Measurements from ENCODE around the gene NCKAP5.

Gene NCKAP5

DNA sequence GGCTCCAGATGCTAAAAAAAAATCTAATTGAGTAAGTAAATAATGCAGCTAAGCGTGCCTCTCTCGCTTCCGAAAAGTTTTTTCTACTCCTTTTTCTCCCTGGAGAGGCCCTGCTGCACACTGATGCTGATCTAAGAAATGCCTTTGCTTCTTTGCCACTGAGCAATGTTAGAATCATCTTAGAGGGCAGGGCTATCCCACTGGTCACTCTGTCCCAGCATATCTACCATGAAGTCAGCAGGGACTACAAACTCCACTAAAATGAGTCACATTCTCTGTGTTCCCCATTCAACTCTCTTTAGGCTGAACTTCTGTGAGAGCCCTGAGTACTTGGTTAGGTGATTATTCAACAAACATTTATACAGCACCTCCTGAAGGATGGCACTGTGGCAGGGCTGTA lies 770.7 kb downstream of the NCKAP5 start:
- DNase-seq (ENCODE audit: low spot score) = no peak

DNA sequence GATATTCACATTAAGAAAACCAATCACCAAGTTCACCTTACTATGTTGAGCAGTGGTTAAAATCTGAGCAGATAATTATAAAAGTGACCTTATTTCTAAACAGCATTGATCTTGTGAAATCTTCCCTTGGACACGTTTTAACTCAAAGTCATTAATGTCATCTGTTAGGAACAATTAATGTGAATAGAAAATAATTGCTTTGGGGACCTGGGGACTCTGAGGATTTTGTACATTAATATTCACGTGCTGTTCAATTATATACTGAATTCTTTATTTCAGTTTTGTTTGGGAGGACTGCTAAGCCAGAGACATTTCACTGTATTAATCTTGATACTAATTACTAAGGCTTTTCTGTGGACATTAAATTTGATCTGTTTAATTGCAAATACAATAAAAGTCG lies 771.2 kb downstream of the NCKAP5 start:
- DNase-seq (ENCODE audit: low spot score) = no peak

DNA sequence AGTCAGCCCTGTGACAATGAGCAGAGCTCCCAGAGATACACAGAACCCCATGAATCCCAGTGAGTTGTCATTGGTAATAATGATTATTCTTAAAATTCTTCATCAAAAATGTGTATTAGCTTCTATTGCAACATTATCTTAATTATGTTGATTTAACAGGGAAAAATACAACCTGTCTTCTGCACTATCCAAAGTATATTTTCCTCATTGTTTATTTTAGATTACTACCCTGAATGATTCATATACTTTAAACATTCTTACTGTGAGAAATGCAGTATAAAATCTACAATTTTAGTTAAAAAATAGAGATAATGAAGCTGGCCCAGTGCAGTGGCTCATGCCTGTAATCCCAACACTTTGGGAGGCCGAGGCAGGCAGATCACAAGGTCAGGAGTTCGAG lies 773.0 kb downstream of the NCKAP5 start:
- no peak for DNase-seq (ENCODE audit: low spot score)

DNA sequence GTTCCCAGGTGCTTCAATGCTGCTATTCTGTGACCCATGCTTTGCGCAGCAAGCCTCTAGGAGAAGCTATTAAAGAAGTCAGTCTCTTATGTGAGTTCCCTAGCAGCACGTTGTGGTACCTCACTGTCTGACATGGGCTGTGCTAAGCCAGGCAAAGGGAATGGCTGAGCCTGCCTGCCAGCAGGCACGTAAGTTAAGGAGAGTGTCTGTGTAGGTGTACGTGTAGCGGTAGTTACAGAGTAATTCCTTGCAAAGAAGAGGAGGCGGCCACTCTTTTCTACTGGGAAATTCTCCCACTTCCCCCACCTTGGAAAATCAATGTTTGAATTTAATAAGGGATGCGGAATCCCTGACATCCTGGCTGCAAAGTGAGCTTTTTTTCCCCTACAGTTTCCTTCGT lies 774.7 kb downstream of the NCKAP5 start:
- DNase-seq (ENCODE audit: low spot score) = no peak

DNA sequence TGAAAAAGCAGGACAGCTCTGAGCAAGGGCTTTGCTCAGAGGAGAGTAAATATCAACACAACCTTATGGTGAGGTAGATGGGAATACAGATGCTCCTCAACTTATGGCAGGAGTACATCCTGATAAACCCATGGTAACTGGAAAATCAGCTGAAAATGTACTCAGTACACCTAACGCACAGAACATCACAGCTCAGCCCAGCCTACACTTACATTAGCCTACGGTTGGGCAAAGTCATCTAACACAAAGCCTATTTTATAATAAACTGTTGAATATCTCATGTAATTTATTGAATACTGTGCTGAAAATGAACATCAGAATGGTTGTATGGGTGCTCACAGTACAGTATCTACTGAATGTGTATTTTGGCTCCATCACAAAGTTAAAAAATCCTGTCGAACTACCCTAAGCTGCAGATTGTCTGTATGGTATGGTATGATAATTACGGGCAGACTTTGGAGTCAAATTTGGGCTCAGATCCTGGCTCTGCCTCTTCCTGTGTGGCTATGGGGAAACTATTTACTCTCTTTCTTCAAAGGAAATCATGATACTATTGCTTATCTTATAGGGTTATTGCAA lies 778.0 kb downstream of the NCKAP5 start:
- DNase-seq (ENCODE audit: low spot score) = no peak

DNA sequence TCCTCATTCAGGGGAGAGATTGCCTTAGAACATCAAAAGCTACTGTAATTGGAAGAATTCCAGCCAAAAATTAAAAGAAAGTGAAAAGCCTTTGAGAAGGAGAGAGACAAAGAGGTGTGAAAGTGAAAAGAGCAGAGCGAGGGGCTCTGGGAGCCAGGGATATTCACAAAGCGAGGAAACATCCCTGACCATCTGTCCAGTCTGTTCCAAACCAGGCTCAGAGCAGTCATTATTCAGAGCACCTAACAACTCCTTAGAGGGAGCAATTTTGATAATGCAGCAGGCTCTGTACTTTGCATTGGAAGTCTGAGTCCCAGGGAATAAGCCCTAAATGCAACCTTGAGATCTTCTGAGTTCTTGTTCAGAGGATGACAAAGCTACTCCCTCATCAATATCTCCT lies 779.2 kb downstream of the NCKAP5 start:
- no peak for DNase-seq (ENCODE audit: low spot score)

DNA sequence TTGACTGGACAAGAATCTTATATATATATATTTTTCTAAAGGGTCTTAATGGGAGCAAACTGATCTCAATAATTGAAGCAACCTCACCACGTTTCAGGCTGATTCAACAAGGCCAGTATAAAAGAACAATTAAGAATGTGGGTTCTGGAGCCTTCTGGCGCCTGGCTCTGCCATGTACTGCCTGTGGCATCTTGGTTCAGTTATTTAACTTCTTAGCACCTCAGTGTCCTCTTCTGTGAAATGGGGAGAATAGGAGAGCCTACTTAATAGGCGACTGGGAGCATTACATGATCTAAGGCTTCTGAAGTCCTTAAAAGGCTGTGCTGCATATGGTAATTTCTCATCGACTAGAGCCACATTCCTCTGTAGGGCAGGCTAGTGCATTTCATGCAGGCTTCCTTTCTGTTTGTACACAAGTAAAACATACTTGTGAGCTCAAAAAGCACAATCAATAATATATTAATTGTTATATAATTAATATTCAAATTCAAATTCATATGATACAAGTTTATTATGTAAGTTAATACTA lies 779.9 kb downstream of the NCKAP5 start:
- DNase-seq (ENCODE audit: low spot score) = no peak

DNA sequence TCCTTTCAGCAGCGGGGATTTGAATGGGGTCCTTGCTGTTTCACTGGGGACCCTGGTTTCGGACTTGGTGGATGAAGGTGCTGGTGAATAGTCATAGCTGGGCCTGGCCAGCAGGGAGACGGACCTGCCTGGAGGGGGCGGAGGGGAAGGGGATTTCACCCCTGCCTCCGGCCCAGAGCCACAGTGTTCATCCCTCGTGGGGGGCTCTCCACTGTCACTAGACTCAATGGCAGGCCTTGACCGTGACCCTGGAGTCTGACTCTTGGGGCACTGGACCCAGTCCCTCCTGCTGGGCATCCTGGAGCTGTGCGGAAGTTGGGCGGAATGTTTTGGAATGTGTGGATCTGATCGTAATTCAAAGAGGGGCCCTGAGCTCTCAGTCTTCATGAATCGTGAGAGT lies 784.4 kb downstream of the NCKAP5 start:
- DNase-seq (ENCODE audit: low spot score) = no peak

DNA sequence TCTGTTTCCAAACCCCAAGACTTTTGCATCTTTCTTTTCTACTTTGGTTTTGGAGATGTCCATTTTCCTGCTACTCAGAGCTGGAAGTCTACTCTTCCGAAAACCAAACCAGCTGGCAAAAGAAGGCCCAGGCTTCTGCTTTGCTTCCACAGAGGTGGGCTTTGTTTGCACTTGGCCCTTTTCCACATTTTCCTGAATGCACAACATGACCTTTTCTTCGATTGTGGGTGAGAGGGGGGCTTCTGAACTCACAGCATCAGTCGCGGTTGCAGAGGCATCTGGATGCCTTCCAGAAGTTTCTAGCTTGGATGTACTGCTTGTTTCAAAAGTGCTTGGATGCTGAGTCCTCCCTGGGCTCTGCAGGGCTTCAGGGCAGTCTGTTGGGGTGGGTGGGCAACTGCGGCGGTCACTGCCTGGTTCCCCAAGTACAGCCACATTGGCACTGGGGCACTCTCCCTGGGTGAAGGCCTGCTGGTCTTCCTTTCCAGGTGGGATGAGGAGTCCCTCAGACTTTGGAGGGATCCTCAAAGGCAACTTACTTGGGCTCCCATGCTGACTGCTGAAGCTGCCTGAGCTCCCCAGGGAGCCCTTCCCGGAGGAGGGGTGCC lies 786.0 kb downstream of the NCKAP5 start:
- DNase-seq (ENCODE audit: low spot score) = no peak

DNA sequence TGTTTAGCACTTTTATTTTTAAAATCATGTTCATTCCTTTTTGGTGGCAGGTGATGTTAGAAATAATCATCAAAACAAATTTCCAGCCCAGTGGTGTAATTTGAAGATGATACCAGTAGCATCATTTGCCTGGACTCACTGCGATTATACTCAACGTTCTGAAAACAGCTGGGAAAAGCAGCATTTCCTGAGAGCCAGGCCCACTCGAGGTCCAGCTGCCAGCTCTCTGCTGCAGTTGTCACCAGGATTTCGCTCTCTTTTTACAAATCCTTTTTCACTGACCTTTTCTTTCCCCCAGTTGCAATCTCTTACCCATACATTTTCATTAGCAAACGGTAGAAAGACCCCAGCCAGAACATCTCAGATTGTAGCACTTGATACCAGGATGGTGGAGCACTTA lies 787.6 kb downstream of the NCKAP5 start:
- no peak for DNase-seq (ENCODE audit: low spot score)

DNA sequence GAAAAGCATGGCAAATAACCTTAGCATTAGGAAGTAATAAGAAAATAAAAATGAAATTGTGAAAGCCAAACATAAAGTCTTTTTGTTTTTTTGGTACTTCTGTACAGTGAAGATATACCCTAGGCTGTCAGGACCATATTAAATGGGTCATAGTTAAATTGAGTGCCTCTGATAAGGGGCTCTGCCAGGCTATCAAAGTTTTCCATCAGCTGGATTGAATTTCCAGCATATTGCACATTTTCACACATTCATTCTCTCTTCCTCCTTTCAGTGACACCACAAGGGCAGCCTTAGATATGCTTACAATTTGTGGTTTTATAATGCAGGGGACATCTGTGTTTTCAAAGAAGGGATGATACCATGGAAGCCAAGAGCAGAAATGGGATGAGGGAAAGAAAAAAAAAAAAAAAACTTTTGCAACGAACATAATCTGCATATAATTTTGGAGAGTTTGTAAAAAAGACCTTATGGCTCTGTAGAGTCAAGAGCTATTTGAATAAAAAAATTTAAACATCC lies 789.0 kb downstream of the NCKAP5 start:
- no peak for DNase-seq (ENCODE audit: low spot score)

DNA sequence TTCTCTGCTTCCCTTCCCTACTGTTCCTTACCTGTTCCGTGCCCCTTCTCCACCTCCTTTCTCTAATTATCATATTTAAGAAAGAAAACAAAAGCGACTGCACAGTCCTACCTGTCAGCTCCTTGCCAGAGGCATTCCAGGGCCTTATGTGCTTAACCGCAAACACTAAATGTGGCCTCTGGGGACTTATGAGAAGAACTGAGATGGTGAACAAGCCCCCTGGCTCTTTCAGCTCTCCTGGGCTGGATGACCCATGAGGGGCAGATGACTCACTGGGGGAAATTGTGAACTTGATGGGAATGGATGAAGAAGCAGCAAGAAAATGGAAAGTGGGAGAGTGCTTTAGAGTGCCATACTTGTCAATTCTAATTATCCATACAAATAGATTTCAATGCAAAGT lies 792.0 kb downstream of the NCKAP5 start:
- no peak for DNase-seq (ENCODE audit: low spot score)

DNA sequence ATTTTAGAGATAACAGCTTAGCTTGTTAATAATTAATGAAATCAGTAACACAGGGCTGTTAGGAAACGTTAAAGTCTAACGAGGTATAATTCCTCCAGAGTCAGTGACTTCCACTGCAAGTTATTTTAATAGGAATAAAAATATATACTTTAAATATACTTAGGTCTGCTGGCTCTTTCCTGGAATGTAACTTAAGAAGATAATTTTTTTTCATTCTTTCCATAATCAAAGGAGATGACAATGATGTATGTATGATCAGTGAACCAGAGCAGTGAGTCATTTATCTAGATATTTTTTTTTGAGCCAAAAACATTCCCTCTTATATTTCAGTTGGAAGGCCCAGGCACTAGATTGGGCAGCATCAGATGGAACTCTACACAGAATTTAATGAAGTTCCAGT lies 794.1 kb downstream of the NCKAP5 start:
- DNase-seq (ENCODE audit: low spot score) = no peak

DNA sequence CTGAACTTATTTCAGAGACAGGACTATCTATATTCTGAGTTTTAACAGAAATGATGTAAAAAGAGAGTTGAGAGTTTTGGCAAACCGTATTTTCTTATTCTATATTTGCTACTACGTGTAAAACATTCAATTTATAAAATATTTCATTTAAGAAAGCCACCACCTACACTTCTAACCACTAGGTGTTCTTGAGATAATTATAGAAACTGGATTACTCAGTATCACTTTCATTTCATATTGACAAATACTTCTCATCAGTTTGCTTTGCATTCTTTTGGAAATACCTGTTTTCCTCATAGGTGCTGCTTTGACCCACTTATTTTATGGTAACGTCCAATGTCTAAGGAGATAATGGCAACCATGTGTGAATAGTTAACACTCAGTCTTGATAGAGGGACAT lies 794.9 kb downstream of the NCKAP5 start:
- no peak for DNase-seq (ENCODE audit: low spot score)

DNA sequence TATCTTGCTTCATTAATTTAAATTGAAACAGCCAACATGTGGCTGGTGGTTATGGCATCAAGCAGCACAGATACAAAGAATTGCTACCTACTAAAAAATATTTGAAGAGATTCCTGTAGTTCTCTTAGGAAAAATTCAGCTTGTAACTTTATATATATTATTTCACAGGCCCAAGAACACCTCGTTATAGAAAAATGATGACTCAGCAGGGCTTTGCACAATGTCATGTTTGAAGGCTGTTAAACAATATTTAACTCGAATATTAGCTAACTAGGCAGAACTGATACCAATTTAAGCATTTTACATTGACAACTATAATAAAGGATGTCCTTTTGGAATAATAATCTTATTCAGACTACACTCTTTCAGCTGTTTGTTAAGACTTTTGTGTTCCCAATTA lies 795.9 kb downstream of the NCKAP5 start:
- no peak for DNase-seq (ENCODE audit: low spot score)

DNA sequence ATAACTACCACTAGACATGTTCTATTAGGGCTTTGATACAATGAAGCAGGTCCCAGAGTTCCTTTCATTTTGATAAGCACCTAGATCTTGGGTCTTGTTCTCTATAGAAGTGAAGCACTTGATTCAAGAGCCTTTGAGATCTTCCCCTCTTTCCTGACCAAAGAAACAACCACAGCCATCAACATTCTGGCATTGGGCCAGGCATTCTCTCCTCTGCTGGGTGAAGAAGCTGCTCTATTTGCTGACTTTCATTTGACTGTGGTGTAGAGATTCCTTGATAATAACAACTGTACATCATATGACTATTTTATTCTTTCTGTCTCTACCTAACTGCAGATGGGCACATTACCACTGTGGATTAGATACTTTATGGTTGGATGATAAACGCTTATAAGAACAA lies 801.7 kb downstream of the NCKAP5 start:
- DNase-seq (ENCODE audit: low spot score) = no peak

DNA sequence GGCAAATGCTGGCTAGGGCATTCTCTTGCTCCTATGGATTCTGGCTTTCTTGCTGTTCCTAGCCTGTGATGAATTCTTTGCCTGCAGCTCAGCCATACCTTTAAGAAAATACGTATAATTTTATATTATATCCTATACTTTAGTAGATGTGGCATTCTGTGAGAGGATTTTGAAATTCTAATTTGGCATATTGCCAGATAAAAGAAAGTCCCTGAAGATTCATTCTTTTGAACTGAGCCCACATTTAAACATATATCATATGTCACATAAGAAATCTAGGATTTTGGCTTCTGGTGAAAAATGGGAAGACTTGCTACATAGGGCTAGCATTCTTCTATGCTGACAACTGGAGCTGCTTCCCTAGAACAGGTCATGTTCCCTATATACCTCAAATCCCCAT lies 806.8 kb downstream of the NCKAP5 start:
- no peak for DNase-seq (ENCODE audit: low spot score)

DNA sequence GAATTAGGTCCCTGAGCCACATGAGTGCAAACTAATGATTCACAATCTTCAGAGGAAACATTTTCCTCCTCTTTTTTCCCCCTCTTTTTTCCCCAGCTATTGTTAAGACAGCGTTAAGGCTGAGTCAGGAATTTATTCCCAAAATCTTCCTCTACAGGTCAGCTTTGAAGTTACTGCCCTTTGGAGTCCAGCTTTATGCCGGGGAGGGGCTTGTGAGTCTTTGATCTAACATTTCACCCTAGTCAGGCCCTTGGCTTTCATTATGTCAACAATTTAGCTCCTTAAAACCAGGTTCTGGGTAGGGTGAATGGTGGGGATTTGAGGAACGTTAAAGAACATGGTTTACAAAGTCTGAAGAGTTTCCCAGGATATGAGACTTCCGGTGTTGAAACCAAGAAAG lies 807.3 kb downstream of the NCKAP5 start:
- no peak for DNase-seq (ENCODE audit: low spot score)

DNA sequence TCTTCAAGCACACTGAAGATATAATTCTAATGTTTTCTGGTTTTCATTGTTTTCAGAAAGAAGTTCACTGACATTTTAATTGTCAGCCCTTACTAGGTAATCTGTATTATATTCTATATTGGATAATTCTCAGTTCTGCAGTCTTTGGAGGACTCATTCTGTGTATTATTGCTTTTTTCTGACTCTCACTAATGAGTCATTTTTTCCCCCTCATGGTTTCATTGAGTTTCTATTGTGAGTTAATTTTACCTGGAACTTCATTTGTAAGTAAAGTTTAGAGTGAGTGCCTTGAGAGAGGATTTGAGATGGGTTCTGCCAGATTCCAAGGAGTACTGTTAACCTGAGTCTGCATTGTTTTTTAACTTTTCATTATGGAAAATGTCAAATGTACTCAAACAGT lies 807.9 kb downstream of the NCKAP5 start:
- DNase-seq (ENCODE audit: low spot score) = no peak

DNA sequence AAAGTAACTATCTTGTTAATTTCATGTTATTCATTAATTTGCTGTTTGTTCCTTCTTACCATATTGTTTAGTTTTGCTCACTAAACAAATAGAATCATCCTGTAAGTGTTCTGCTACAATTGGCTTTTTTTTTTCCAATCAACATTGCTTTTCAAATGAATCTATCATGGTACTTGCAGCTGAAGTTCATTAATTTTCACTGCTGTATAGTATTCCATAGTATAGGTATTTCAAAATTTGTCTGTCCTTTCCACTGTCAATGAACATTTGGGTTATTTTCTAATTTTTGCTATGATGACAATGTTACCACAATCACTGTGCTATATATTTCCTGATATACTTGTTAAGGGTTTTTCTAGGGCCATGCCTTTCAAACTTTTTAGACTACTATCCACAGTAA lies 809.3 kb downstream of the NCKAP5 start:
- no peak for DNase-seq (ENCODE audit: low spot score)

DNA sequence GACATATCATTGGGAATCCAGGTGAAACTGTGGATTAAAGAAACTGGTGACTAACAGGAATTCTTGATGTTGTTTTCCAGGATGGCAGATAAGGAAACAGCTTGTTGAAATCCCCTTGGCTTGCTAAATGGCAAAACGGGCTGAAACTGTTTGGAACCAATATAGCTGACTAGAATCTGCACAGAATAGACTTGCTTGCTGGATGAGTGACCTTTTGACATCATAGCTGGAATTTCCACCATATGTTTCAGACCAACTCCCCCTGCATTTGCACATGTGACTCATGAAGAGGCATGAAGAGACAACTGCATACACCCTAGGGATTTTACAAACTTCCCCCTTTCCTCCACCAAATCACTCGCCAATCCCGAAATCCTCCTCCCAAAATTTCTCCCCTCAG lies 810.6 kb downstream of the NCKAP5 start:
- no peak for DNase-seq (ENCODE audit: low spot score)

DNA sequence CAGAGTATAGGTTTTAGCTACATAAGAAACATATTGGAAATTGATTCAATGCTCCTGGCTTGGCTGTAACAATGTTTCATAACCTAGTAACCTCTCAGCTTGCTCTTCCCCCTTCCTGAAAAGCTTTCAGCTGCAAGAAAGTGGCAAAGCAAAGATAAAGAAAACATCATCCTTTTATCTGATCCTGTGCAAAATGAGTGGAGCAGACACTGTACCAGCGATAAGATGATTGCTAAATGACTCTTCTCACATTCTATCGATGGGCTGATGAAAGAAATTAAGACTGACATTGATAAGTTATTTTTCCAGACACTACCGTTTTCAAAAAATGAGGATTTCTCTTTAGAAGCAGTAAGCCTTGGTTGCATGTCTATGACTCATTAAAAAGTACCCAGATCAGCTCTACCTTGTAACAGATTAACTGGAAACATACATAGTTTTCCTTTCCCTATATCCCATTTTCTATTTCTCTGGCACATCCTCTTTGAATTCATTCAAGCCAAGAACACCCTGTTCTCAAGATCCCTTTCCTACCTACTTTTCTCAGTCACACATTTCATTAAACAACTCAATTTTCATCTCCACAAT lies 811.2 kb downstream of the NCKAP5 start:
- DNase-seq (ENCODE audit: low spot score) = no peak

DNA sequence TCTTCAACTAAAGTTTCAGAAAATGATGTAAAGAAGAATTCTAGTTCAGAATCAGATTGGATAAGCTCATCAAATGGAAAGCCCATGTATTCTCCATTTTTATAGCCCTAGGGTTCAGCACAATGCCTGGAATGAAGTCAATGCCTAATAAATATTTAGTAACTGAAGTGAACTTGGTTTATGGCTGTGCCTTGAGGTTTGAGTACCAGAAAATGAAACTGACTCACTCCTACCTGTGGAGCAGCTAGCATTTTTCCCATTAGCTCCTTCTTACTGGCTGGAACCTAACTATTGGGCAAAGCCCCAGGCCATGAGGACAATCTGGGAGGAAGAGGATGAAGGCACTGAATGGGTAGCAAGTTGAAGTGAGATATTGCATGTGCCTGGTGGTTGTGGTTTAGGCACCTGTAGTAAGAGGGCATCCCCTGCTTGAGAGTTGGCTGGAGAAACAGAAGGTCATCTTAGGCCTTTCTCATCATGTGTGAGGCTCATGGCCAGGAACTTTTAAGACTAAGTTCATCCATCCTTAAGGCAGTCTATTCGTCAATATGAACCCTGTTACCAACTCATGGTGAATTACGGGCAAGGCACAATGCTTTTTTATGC lies 813.3 kb downstream of the NCKAP5 start:
- no peak for DNase-seq (ENCODE audit: low spot score)
